Measurements from ENCODE around the gene SMYD3.
A peak's percentile ranks its signal among the peaks of the same experiment; 100 is the strongest.

SMYD3 gene

GRCh38 chr1:246131095-246131494 lies 376.0 kb downstream of the SMYD3 start:
- TF ChIP-seq CTCF (IDR thresholded peaks at IDR 0.05; ENCODE audit: control insufficient read depth, insufficient read depth, low read depth, low read length, missing control alignments): no peak
- DNase-seq (ENCODE audit: low read depth): no peak
- H3K4me3 ChIP-seq (ENCODE audit: control insufficient read depth, low read depth, low read length): no peak overlapping the region

- no peak overlapping the region for H3K4me3 ChIP-seq (ENCODE audit: control insufficient read depth, low read depth, low read length)
- no peak for DNase-seq (ENCODE audit: low read depth)
- no peak for TF ChIP-seq CTCF (IDR thresholded peaks at IDR 0.05; ENCODE audit: control insufficient read depth, insufficient read depth, low read depth, low read length, missing control alignments)
These were observed 378.5 kb downstream of the SMYD3 start for GRCh38 chr1:246128494-246129069.

- TF ChIP-seq CTCF (IDR thresholded peaks at IDR 0.05; ENCODE audit: control insufficient read depth, insufficient read depth, low read depth, low read length, missing control alignments): no peak
- no peak overlapping the region for H3K4me3 ChIP-seq (ENCODE audit: control insufficient read depth, low read depth, low read length)
- DNase-seq (ENCODE audit: low read depth): no peak
These were observed 380.5 kb downstream of the SMYD3 start for GRCh38 chr1:246126580-246126979.

- DNase-seq (ENCODE audit: low read depth): no peak
- TF ChIP-seq CTCF (IDR thresholded peaks at IDR 0.05; ENCODE audit: control insufficient read depth, insufficient read depth, low read depth, low read length, missing control alignments): no peak
- H3K4me3 ChIP-seq (ENCODE audit: control insufficient read depth, low read depth, low read length): no peak overlapping the region
These were observed 385.0 kb downstream of the SMYD3 start for GRCh38 chr1:246122071-246122470.

- TF ChIP-seq CTCF (IDR thresholded peaks at IDR 0.05; ENCODE audit: control insufficient read depth, insufficient read depth, low read depth, low read length, missing control alignments): no peak
- no peak overlapping the region for H3K4me3 ChIP-seq (ENCODE audit: control insufficient read depth, low read depth, low read length)
- no peak for DNase-seq (ENCODE audit: low read depth)
These were observed 385.5 kb downstream of the SMYD3 start for GRCh38 chr1:246121533-246121932.

- no peak overlapping the region for H3K4me3 ChIP-seq (ENCODE audit: control insufficient read depth, low read depth, low read length)
- DNase-seq (ENCODE audit: low read depth): no peak
- peak; percentile 69 for TF ChIP-seq CTCF (IDR thresholded peaks at IDR 0.05; ENCODE audit: control insufficient read depth, insufficient read depth, low read depth, low read length, missing control alignments)
These were observed 389.9 kb downstream of the SMYD3 start for GRCh38 chr1:246117066-246117791.
